Endothelial cell of umbilical vein (primary cell): Measurements from ENCODE around the gene OR10A2. TPM values are rescaled to one million over a fixed set of nuclear protein-coding genes. Genes with fewer than 3 reads are reported as not detected.

ENCODE experiments used
- BruUV-seq: library from RNA; stranded (reverse); fragments of 400-500 nt; replicated peaks from 2 replicates; lab custom pipeline; 2021; lab: Mats Ljungman, UMichigan
- CTCF ChIA-PET: fragments of 300-600, 350-600 bp; sonication (Branson Sonifier 250); formaldehyde crosslinking; loops from one replicate; lab custom pipeline; 2021; ENCODE audit warnings: antibody characterized with exemption, inconsistent platforms; lab: Charles Lee
- POLR2A ChIA-PET: fragments of 300-600, 350-600 bp; sonication (Branson Sonifier 250); formaldehyde crosslinking; loops from one replicate; lab custom pipeline; 2021; ENCODE audit warnings: antibody characterized with exemption, inconsistent platforms; lab: Charles Lee
- DNase-seq: peaks from one replicate; pipeline ENCODE4 v3.0.0-alpha.2; 2011; ENCODE audit warnings: low read depth, low spot score
- FAIRE-seq: peaks from 2 replicates; lab custom pipeline; 2011; peaks lifted over from hg19 to GRCh38; lab: Jason Lieb, UNC
- H2AFZ ChIP-seq: 2 replicates; pipeline ENCODE4 v1.6.0; 2012; ENCODE audit warnings: low read depth, low read length, control low read depth, inconsistent platforms
- H3K27ac ChIP-seq: 2 replicates; pipeline ENCODE4 v1.5.1; 2011; ENCODE audit warnings: low read depth, mild to moderate bottlenecking, control low read depth, low read length, moderate library complexity; ENCODE audit not compliant: insufficient read depth
- H3K27me3 ChIP-seq, 2 experiments: 2 replicates each; pipeline versions ENCODE4 v1.6.0 to v1.6.1; 2011; ENCODE audit warnings: low read length in 2 of 2, mixed read lengths in 1 of 2; ENCODE audit not compliant: control insufficient read depth in 2 of 2, insufficient read depth in 2 of 2
- H3K36me3 ChIP-seq, 2 experiments: 2 replicates in 1 of 2; 3 replicates in 1 of 2; pipeline ENCODE4 v1.5.1; 2011; ENCODE audit warnings: low read length in 2 of 2, mild to moderate bottlenecking in 1 of 2, moderate library complexity in 1 of 2; ENCODE audit not compliant: control insufficient read depth in 2 of 2, insufficient read depth in 2 of 2; ENCODE audit errors: extremely low read depth in 1 of 2
- H3K4me1 ChIP-seq: 3 replicates; pipeline ENCODE4 v1.5.1; 2011; ENCODE audit warnings: mild to moderate bottlenecking, low read length; ENCODE audit not compliant: control insufficient read depth, insufficient read depth; ENCODE audit errors: extremely low read depth
- H3K4me2 ChIP-seq: 2 replicates; pipeline ENCODE4 v1.6.1; 2011; ENCODE audit warnings: low read length, control low read depth, mixed read lengths; ENCODE audit not compliant: insufficient read depth
- H3K4me3 ChIP-seq, 3 experiments: fragments of 200-600 bp in 1 of 3; sonication (generic), shearing (Covaris generic) in 1 of 3; replicated peaks in 1 of 3; 2 replicates each; pipeline ENCODE4 v1.5.1; 2011 to 2016; ENCODE audit warnings: control low read depth in 3 of 3, low read length in 3 of 3, mild to moderate bottlenecking in 2 of 3, inconsistent platforms in 1 of 3, low read depth in 1 of 3, moderate library complexity in 1 of 3; ENCODE audit not compliant: insufficient read depth in 1 of 3
- H3K79me2 ChIP-seq: 2 replicates; pipeline ENCODE4 v1.6.0; 2012; ENCODE audit warnings: low read length, inconsistent platforms; ENCODE audit not compliant: control insufficient read depth, insufficient read depth
- H3K9ac ChIP-seq: replicated peaks from 2 replicates; pipeline ENCODE3; 2011; ENCODE audit warnings: low read length, control low read depth; ENCODE audit not compliant: insufficient read depth; ENCODE audit errors: extremely low read depth
- H3K9me1 ChIP-seq: replicated peaks from 3 replicates; pipeline ENCODE4 v1.6.0; 2011; ENCODE audit warnings: mild to moderate bottlenecking, low read length; ENCODE audit not compliant: control insufficient read depth, insufficient read depth; ENCODE audit errors: extremely low read depth
- H3K9me3 ChIP-seq: replicated peaks from 2 replicates; pipeline ENCODE4 v1.5.1; 2012; ENCODE audit warnings: low read length, inconsistent platforms; ENCODE audit not compliant: control insufficient read depth, insufficient read depth
- H4K20me1 ChIP-seq: replicated peaks from 2 replicates; pipeline ENCODE3; 2011; ENCODE audit warnings: mild to moderate bottlenecking, low read length; ENCODE audit not compliant: control insufficient read depth, insufficient read depth; ENCODE audit errors: extremely low read depth
- EZH2 ChIP-seq: IDR thresholded peaks from 2 replicates; pipeline ENCODE4 v1.6.1; 2012; ENCODE audit warnings: borderline replicate concordance, low read depth, mild to moderate bottlenecking, moderate library complexity, low read length, inconsistent platforms; ENCODE audit not compliant: severe bottlenecking
- FOS ChIP-seq: IDR thresholded peaks from 2 replicates; pipeline ENCODE4 v1.6.1; 2011; ENCODE audit warnings: mild to moderate bottlenecking, low read length, moderate library complexity, borderline replicate concordance; ENCODE audit not compliant: insufficient read depth
- GATA2 ChIP-seq: IDR thresholded peaks from 2 replicates; pipeline ENCODE4 v1.7.0; 2011; ENCODE audit warnings: low read depth, mild to moderate bottlenecking, moderate library complexity, mixed read lengths, low read length; ENCODE audit not compliant: insufficient read length, insufficient read depth
- JUN ChIP-seq: IDR thresholded peaks from 2 replicates; pipeline ENCODE4 v1.6.1; 2011; ENCODE audit warnings: borderline replicate concordance, low read depth; ENCODE audit not compliant: insufficient read length, insufficient read depth
- MYC ChIP-seq: IDR thresholded peaks from one replicate; pipeline ENCODE4 v1.6.1; 2011; ENCODE audit warnings: mild to moderate bottlenecking, low read depth, low read length
- POLR2A ChIP-seq: IDR thresholded peaks from 2 replicates; pipeline ENCODE4 v1.6.1; 2012; ENCODE audit warnings: low read depth, mild to moderate bottlenecking, control low read depth, low read length
- POLR2AphosphoS5 ChIP-seq: IDR thresholded peaks from 2 replicates; pipeline ENCODE4 v1.6.1; 2012; ENCODE audit warnings: low read depth, mild to moderate bottlenecking, control low read depth, low read length, moderate library complexity; ENCODE audit not compliant: insufficient read depth
- dilution Hi-C: fragments of 300-500 bp; cut with MboI; formaldehyde crosslinking; loops from one replicate; pipeline ENCODE4 v1.15.0; 2019; ENCODE audit warnings: low sequenced_read_pairs; ENCODE audit not compliant: extremely low pct_ligation_motif_present
- intact Hi-C: fragments of 100-400 bp; cut with micrococcal nuclease; formaldehyde crosslinking; loops from one replicate; pipeline ENCODE4 v1.10.0; 2022
- polyA plus RNA-seq, 4 experiments: library from polyadenylated mRNA; depleted of rRNA in 3 of 4; stranded (reverse) in 3 of 4; unstranded in 1 of 4; fragments of >200 nt; gene quantifications; 2 replicates each; pipeline versions ENCODE4 v1.2.1 to v1.2.3, GENCODE V29; 2011 to 2012; ENCODE audit warnings: missing spikeins in 1 of 4
- total RNA-seq: library from RNA; stranded (reverse); gene quantifications from 2 replicates; pipeline ENCODE4 v1.2.3, GENCODE V29; 2021
- TF ChIP-seq, protein P1 (sequence below): IDR thresholded peaks from 2 replicates; pipeline ENCODE4 v1.6.1; 2011; ENCODE audit not compliant: insufficient read depth, insufficient read length
- TF ChIP-seq, protein P2 (sequence below), 2 donors: IDR thresholded peaks; 1 replicate in 1 of 2; 2 replicates in 1 of 2; pipeline ENCODE4 v1.5.1; 2011; ENCODE audit warnings: low read length in 2 of 2, mild to moderate bottlenecking in 2 of 2, moderate library complexity in 2 of 2, control low read depth in 1 of 2, inconsistent platforms in 1 of 2, low read depth in 1 of 2; ENCODE audit not compliant: insufficient read depth in 1 of 2; ENCODE audit errors: extremely low read depth in 1 of 2

The OR10A2 gene
- total and polyA plus RNA-seq, 2 donors (not counting 3 experiments of a cell fraction or from before 2014, with no cell fraction given): not detected

DNA sequence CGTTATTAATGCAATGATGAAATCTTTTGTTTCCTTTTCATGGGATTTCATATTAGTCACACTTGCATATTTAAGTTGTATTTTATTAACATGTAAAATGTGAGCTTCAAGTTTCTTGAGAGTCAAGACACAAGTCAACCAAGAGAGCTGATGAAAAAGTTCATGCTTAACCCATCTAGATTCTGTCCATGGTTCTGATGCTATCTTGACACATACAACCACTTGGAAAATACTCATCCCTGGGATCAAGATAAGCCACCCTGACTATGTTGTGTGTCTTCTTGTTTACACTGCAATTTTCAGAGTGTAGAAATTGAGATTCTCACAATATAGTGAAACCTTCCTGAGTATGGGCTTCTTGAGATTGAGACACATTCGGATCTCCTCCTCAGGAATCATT is 12.9 kb downstream of the OR10A2 start:
- Histone ChIP-seq H3K4me3 (no peak overlapping the region), H3K79me2 (no peaks in the 10 kb centered on the region), H3K9me1 (no peaks in the 10 kb centered on the region), H4K20me1 (no peaks in the 10 kb centered on the region), H2AFZ (no peak overlapping the region), H3K9ac (no peak overlapping the region), H3K4me1 (no peaks in the 10 kb centered on the region), H3K36me3 (no peaks in the 10 kb centered on the region), H3K4me2 (no peak overlapping the region), H3K27ac (no peak overlapping the region), H3K9me3 (no peaks in the 10 kb centered on the region), H3K27me3 (peaks cover 0 to 3% of the 10 kb centered on the region in 2 experiments)
- no peak for FAIRE-seq
- BruUV-seq: no TSS peak
- intact Hi-C loops (no loop called here), dilution Hi-C loops (no loop called here)
- no peak for DNase-seq
- POLR2A ChIA-PET: no interaction called here
- no peak for TF ChIP-seq GATA2
- no peak for TF ChIP-seq FOS
- TF ChIP-seq, protein P1, sequence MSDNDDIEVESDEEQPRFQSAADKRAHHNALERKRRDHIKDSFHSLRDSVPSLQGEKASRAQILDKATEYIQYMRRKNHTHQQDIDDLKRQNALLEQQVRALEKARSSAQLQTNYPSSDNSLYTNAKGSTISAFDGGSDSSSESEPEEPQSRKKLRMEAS: no peak
- no peak for TF ChIP-seq MYC
- TF ChIP-seq POLR2A: no peak
- TF ChIP-seq POLR2AphosphoS5: no peak
- TF ChIP-seq, protein P2, sequence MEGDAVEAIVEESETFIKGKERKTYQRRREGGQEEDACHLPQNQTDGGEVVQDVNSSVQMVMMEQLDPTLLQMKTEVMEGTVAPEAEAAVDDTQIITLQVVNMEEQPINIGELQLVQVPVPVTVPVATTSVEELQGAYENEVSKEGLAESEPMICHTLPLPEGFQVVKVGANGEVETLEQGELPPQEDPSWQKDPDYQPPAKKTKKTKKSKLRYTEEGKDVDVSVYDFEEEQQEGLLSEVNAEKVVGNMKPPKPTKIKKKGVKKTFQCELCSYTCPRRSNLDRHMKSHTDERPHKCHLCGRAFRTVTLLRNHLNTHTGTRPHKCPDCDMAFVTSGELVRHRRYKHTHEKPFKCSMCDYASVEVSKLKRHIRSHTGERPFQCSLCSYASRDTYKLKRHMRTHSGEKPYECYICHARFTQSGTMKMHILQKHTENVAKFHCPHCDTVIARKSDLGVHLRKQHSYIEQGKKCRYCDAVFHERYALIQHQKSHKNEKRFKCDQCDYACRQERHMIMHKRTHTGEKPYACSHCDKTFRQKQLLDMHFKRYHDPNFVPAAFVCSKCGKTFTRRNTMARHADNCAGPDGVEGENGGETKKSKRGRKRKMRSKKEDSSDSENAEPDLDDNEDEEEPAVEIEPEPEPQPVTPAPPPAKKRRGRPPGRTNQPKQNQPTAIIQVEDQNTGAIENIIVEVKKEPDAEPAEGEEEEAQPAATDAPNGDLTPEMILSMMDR (IDR thresholded peaks at IDR 0.05; ENCODE audit: extremely low read depth in 1 of 2, insufficient read depth in 1 of 2, low read depth in 1 of 2, low read length in 2 of 2): no peak
- no peak for TF ChIP-seq JUN
- TF ChIP-seq EZH2: no peak
- CTCF ChIA-PET: interaction anchor here (1.1 to 1.2 kb wide), 2 partner anchors 18 to 20 kb away, joined by 3 read pairs; no protein-coding TSS in a partner anchor
